GM19035 (cell line): ENCODE data around the gene CD79A.
"Not testable (repeated sequence)": the region's sequence is repeated elsewhere in the genome, so short reads cannot be mapped to it uniquely, and the experiment has no call there.

Experiments
- ATAC-seq: cut with Tn5 transposase; IDR thresholded peaks from one replicate; pipeline ENCODE4 v1.9.1; 2021; ENCODE audit not compliant: unreplicated experiment

Gene CD79A

DNA sequence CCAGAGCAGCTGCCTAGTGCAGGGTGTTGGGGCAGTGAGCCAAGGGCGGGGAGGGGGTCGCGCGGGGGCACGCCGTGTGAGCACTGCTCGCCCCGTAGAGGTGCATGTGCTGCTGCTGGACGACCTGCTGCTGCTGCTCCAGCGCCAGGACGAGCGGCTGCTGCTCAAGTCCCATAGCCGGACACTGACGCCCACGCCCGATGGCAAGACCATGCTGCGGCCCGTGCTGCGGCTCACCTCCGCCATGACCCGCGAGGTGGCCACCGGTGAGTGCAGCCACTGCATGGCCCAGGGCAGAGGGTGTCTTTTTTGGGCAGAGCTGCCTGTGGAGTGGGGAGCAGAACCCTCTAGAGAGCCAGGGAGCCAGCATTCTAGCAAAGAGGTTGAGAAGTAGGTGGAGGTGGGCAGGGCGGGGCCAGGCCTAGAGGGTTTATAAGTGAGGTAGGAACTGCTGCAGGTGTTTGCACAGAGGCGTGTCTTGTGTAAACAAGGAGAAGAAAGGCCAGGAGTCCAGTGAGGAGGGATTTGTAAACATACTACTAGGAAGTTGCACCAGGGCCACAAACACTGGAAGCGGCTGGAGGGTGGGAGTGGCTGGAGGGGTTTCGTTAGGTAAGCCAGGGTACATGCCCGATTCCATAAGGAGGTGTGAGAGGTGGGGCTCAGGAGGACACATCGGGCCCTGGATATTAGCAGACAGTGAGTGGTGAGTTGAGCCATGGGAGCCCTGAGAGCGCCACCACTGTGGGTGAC lies 27.2 kb downstream of the CD79A start:
- ATAC-seq: no peak

DNA sequence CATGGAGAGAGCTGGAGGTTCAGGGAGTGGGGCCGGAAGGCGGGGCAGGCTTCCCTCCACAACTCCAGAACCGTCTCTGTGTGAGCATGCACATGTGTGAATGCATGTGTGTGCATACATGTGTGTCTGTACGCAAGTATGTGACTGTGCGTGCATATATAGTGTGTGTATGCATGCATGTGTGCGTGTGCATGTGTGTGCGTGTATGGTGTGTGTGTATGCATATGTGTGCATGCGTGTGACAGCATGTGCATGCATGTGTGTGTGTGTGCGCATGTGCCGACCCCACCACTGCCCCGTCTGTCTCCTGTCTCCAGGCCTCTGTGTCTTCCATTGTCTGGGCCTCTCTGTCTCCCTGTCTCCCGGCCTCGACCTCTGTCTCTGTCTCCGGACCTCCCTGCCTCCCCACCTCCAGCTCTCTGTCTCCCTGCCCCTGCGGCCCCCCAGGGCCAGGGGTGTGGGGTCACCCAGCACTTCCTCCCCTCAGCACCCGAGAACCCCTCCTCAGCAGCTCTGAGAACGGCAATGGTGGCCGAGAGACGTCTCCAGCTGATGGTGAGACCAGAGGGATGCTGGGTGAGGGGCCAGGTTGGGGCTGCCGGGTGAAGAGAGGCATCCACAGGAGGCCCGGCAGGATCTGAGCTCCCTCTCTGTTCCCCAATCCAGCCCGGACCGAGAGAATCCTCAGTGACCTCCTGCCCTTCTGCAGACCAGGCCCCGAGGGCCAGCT lies 28.4 kb downstream of the CD79A start:
- ATAC-seq: no peak

DNA sequence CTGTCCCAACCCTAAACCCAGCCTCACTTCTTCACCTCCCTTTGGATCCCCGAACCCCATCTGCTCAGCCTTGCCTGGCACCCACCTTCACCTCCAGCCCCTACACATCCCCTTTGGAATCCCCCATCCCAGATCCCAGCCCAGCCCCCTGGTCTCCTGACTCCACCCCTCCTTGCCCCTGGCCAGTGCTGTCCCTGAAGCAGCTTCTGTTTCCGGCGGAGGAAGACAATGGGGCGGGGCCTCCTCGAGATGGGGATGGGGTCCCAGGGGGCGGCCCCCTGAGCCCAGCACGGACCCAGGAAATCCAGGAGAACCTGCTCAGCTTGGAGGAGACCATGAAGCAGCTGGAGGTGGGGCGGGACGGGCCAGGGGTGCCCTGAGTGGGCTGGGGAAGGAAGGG lies 29.2 kb downstream of the CD79A start:
- ATAC-seq: no peak

DNA sequence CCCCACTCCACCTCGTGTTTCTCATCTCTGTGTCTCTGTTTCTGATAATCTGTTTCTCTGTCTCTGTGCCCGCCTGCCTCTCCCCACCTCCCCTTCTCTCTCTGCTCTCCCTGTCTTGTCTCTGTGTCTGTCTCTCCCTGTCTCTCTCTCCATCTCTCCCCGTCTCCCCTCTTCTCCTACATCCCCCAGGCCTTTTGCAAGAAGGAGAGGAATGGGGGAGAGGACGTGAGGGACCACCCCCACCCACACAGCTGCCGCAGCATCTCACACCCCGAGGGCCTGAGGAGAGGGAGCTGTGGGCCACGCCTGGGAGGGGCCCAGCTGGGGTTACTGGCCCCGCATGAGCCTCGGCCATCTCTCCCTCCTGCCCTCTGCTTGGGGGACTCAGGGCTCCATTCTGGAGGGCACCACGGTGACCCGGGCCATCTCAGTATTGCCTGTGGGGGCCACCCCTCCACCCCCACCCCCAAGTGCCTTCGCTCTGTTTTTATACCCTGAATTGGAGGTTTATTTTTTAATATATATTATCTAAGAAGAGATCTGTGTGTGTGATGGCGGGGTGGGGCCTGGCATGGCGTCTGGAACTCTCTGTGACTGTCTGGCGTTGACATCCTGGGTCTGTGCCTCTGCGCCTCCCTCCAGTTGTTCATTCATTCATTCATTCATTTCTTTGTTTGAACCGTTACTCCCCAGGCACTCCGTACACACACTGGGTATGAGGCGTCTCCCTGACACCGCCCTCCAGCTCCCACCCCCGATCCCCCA lies 30.0 kb downstream of the CD79A start:
- no peak for ATAC-seq

DNA sequence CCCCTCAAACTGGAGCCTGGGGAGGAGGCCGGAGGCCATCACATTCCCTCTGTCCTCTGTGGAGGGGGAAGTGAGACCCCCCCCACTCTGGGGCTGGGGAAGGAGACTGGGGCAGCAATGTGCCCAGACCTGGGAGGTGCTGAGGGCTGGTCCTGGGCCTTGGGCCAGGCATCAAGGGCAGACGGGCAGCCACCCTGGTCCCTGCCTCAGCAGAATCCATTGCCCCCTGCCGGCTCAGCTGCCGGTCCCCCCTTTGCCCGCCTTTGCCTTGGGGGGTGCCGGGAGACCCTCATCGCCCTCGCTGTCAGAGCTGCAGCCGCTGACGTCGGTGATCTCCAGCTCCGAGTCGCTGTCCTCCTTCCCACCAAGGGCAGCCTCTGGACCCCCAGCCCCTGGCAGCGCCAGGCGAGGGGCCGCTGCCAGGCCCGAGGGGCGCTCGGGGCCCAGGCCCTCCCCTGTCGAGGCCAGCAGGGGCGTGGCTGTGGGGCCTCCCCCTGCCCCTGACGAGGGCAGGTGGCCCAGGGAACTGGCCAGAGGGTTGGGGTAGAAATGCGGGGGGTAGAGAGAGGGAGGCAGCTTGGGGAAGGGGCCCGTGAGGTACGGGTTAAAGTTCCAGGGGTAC lies 31.0 kb downstream of the CD79A start:
- ATAC-seq: no peak

DNA sequence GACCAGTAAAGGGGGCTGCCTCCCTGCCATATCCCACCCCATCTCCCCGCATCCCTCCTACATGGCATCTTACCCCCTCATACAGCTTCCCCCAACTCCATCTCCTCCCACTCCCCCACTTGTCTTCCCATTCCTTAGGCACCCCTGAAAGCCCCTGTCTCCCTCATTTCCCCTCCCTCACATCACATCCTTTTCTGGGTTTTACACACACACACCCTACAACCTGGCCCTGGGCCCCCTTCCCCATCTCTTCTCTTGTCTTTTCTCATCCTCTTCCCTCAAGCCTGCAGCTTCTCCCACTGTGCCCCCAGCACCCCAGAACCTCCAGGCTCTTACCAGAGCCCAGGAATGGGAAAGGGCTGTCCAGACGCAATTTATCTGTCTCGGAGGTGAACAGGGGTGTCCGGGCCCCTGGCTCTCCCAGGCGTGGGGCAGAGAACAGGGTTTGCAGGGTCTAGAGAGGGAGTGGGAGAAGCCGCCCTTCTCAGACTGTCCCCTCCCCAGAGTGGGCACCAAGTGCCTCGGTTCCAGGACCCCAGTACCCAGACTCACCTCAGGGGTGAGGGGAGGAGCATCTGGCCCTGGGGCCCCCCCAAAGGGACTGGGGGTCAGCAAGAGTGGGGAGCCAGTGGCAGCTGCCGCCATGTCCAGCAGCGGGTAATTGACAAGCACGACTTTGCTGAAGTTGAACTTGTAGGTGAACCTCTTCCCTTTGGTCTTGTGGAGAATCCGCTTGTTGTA lies 31.8 kb downstream of the CD79A start:
- no peak for ATAC-seq

DNA sequence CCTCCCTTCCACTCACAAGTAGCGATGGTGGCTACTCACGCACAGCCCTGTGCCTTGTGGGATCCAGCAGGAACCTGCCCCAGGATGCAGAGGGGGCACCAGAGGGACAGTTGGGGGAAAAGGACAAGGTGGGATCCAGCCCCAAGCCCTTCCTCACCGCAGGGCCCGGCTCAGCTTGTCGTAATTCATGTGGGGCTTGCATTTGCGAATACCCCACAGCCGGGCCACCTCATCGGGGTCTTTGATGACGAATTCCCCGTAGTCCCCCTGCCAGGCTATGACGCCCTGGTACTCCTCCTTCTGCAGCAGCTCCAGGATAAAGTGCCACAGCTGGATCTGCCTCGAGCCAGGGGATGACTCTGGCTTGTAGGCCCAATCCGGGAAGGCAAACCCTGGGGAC lies 32.6 kb downstream of the CD79A start:
- ATAC-seq: no peak

DNA sequence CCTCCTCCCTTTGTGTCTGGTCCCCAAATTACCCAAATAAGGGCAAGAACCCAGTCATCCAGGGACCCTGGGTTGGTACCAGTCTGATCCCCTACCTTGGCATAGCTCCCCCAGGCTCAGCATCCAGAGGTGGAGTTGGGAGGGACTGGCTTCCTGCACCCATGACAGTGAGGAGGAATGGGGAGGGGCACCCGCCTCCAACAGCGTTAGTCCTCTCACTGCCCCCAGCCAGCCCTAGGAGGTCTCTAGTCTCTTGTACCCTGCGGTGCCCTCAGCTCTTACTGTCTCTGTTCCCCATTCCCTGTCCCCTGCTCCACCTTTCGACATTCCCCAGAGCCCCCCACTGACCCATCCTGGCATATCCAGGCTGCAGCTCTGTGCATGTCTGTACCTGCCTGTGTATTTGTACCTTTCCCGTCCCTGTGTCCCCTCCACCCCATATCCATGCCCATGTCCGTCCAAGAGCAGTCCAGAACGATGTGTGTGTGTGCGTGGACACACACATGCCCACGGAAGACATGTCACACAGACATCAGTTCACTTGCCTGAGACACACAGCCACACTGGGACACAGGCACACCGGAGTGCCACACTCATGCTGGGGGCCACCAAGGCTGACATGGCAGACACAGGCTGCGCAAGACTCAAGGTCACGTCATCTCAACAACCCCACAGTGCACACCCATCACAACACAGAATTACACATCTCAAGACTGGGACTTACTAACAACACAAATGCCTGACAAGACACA lies 33.3 kb downstream of the CD79A start:
- no peak for ATAC-seq

DNA sequence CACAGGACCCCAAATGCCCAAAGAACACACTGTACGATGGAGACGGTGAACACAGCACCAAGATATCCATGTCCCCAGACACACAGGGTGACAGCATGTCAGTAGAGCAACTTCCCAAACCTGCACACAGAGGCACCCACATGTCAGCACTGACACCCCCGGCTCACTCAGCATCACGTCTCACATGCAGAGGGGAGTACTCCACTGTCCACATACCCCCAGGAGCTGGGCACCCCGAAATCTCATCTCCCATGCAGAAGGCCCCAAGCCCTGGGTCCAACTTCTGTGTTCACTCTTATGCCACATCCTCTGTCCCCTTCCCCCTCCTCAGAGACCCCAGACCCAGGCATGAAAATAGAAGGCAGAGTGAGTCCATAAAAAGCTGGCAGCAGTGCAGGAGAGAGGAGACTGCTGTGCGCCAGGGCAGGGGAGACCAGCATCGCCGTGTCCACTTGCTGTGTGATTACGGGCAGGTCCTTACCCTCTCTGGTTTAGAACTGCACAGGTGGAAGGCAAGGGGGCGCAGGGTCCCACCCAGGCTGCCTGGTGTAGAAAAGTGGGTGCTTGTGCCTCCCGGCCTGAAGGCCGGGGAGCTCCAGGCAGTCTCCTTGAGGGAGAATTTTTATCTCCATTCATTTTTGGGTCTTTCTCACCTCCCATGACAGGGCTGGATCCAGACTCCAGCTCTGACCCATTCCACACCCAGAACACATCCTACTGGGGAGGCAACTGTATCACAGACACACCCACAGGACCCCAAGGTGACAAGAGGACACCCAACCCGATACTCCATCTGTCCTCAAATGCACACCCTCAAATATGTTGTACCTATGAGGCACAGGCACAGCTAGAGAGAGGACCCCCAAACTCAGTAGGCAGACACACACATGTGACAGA lies 34.2 kb downstream of the CD79A start:
- no peak for ATAC-seq

DNA sequence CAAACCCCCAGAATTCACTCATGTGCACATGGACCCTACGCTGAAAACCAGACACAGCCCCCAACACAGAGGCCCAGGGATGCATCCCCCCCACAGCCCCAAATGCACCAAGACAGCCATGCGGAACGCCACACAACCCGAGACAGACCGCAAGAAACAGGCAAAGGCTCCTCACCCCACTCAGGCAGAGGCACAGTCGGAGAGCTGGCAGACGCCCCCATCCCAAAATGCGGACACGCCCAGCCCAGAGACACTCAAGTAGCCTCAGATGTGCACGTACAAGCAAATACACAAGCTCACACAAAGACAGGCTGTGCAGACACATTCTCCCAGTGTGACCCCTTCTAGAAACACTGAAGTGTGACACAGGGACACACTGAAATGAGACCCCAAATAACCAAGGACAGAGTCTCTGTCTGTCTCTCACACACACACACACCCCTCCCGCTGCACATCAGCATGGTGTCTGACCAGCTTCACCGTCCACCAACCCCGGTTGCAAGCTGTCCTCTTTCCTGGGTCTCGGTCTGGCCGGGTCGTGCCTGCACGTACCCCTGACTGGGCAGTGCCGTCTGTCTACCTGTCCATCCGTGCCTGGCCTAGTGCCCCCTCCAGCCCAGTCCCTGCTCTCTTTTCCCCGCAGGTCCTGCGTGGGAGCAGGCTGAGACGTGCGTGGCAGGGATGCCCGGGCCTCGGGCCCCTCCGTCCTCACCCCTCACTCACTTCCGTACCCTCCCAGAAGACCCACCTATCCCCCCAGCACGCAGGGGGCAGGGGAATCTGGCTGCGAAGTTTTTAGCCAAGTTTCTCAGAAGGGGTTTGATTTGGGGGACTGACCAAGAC lies 35.0 kb downstream of the CD79A start:
- ATAC-seq: no peak

DNA sequence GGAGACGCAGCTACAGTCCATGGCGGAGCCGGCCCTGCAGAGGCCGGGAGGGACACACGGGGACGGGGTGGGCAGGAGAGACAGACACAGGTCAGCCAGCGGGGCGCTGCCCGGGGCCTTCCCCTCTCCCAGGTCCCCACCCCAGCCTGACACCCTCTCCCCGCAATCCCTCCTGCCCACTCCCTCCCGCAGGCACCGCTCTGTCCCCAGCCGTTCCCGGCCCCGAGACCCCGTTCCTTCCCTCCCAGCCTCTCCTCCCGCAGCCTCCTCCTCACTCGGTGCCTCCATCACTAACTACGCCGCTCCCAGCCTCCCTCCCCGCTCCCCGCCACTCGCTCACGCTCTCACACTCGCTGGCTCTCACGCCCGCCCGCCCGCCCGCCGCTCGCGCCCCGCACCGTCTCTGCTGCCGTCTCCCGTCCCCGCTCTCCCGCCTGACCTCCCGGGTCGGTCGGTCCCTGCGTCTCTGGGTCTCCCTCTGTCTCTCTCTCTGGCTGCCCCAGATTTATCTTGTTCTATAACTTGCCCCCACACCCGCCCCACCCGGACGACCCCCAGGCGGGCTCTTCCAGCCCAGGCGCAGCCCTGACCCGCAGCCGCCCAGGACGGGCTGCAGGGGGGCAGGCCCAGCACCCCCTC lies 35.9 kb downstream of the CD79A start:
- ATAC-seq: no peak

DNA sequence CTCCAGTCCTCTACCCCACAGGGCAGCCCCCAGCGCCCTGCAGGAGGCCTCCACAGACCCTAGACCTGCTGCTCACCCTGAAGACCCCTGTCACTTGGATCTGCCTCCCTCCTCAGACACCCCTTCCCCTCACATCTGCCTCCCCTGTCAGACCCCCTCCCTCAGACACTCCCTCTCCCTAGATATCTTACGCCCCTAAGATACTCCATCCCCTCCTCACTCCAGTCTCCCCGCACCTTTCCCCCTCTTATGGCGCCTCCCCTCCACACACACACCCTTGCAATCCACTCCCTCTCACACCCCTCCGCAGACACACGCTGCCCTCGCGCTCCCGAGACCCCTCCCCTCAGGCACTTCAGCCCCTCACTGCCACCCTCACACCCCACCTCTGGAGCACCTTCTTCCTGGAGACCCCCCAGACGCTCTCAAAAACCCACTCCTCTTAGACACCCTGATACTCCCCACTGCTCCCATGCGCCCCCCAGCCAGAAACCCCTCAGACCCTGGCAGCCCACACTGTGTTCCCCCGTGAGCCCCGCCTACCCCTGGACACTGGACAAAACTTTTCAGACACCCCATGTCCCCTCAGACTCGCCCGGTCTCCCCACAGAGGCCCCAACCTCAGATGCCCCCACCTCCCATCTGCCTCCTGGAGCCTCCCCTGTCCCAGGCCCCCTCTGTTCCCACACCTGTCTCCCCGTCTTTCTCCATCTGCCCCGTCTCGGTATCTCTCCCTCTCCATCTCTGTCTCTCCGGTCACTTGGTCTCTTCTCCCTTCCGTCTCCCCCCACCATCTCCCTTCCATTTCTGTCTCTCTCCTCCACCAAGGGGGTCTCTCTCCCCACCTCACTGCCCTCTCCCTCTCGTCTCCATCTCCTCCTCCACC lies 36.7 kb downstream of the CD79A start:
- no peak for ATAC-seq

DNA sequence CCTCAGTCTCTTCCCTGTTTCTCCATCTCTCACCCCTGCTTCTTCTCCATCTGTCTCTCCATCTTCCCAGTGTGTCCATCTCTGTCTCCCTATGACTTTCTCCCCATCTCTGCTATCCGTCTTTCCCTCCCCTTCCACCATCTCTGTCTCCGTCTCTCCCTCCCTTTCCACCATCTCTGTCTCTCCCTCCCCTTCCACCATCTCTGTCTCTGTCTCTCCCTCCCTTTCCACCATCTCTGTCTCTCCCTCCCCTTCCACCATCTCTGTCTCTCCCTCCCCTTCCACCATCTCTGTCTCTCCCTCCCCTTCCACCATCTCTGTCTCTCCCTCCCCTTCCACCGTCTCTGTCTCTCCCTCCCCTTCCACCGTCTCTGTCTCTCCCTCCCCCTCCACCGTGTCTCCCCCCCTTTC lies 37.4 kb downstream of the CD79A start:
- not testable (repeated sequence) for ATAC-seq

DNA sequence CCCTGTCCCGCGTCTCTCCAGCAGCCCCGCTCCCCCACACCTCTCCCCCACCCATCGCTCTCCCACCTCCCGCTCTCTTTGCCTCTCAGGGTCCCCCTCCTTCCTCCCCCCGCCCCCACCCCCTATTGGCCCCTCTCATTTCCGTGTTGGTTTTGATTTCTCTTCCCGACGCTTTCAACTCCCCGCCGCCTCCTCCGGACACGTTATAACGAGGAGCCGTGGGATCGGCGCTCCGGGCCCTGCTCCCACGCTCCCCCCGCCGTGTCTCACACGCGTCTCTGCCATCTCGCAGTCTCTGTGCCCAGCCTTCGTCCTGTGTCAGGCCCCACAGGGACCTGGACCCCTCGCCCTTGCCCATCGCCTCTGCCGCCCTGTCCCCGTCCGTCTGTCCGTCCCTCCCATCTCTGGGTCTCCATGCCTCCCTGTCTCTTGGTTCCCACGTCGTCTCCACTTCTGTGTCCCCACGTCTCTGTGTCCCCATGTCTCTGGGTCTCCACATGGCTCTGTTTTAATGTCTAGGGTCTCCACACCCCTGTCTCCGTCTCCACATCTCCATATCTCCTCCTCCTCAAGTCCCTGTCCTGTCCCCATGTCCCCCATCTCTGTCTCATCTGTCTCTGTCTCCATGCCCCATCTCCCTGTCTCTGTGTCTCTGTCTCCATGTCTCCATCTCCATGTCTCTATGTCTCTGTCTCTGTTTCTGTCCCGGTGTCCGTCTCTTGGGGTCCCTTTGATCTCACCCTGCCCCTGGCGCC lies 38.1 kb downstream of the CD79A start:
- no peak for ATAC-seq

DNA sequence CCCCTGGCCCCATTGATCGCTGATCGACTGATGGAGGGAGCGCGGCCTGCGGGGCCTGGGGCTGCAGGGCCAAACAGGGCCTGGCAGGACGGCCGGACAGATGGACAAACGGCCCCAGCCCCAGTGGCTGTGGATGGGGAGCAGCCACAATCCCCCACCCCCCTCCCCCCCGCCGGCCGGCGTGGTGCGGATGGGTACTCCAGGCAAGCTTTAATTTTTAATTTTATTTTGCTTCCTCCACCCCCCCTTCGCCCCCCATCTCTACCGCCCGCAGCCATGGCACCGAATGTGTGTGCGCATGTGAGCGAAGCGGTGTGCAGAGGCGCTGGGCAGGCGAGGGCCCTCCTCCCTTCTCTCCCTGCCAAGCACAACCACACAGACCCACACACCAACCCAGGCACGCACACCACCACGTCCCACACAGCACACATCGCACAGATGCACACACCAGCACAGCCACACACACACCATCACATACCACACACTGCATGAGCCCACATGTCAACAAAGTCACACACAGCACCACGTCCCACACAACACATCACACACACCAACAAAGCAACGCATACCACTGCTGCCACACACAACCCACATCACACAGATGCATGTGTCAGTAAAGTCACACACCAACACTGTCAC lies 38.8 kb downstream of the CD79A start:
- no peak for ATAC-seq
